GM18517 (cell line): Measurements from ENCODE around the gene API5.
"Not testable (repeated sequence)": the region's sequence is repeated elsewhere in the genome, so short reads cannot be mapped to it uniquely, and the experiment has no call there.

Source experiments
- ATAC-seq: cut with Tn5 transposase; IDR thresholded peaks from one replicate; pipeline ENCODE4 v1.9.1; 2021; ENCODE audit warnings: mild to moderate bottlenecking, moderate library complexity; ENCODE audit not compliant: unreplicated experiment

API5 gene

DNA sequence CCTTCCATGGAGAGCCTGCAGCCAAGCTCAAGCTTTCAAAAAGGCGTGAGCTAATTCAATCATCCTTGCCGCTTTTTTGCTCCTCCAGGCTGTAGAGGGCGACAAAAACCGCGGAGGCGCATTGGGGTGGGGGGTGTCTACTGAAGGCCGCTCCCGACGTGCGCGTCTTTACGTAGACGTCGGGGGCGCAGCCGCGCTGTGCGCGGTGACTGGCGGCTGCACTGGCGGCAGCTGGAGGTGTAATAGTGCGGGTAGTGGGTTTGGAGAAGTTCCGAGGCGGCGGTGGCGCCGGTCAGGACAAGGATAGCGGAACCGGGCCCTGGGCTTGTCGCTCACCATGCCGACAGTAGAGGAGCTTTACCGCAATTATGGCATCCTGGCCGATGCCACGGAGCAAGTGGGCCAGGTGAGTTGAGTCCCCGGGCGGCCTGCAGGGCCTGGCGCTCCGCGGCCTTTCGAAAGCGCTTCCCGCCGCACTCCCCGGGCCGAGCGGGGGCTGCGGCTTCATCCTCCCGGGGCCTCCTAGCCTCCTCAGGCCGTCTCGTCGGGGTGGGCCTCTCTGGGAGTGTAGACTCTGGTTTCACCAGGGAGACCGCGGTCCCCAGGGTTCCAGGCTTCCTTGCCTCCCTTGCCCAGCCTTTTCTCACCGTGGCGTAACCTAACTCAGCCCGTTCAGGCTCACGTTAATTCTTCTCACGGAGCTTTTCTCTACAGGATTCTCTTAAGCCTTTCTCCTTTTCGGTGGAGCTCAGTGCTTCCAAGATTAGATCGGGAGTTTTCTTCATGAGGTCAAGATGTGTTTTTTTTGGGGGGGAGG, at the start of gene API5:
Gene API5 (plus strand): TSS at position 206 of the 817 bp plus-strand sequence. CDS start 132 bp downstream, at position 338.
- peak; percentile 98 for ATAC-seq

DNA sequence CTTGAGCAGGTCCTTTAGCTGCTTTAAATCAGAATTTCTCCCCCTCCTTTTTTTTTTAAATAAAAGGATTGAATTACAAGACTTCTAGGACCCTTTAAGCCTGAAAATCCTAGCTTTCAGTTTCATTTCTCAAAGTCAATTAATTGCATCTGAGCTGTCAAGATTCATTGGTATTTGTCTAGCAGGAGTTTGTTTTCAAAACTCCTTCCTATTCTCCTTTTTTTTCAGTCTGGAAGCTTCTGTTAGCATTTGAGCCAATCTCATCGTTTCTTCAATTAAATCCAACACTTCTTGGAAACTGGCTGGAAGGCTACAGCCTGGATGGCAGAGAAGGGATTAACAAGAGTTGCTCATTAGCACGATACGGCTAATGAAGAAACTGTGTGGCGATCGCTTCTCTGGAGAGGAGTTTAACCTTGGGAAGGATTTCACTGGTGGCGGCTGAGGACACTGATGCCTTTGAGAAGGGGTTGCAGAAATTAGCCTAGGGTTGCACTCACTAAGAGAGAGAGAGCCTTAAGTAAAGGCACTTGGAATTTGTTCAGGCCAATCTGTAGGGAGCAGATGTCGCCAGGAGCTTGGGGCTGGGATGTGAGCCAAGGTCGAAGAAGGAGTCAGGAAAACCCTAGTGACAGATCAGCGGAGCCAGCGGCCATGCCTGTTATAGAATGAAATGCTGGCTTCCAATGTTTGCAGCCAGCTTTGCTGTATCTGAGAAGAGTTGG, 43.8 kb upstream of the API5 start:
- no peak for ATAC-seq

DNA sequence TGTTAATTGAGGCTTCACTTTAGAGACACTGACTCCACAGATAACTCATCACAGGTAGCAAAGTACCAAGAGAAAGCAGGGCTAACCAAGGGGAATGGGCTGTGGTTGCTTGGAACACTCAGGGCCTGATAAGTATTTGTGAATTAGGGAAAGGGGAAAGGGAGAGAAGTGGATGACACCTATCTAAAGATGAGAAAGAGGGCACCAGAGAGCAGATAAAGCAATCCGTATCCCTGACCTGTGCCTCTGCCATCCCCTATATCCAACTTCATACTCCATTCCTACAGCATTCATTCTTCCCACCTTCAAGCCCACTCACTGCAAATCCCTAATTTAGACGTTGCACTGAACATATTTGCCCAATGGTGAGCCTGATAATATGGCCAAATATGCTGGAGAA, 43.0 kb upstream of the API5 start:
- ATAC-seq = no peak

DNA sequence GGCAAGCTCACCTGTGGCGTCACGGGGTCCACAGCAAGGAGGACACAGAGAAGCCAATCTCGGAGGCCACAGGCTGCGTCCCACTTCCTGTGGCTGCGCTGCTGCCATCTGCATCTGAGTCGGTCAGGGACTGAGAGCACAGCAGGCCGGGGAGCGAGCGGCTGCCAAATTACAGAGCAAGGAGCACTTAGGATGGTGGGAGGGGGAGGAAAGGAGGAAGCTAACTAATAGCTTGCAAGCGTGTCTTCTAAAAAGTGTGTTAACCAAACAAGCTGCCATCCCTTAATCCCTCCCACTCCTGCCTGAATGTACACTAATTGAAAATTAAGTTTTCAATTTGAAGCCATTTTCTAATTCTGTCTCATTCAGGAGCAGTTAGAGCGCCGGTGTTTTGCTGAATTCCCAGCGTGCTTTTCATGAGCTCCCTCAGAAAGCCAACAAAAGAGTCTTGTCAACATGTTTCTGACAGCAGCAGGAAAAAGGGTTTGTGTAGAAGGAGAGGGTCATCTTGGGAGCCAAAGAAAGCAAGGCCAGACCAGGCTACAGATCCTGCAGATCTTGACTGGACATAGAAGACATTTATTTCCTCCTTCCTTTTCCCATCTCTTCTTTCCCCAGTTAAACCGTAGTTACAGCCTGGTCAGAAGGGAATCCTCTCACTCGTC, 42.4 kb upstream of the API5 start:
- ATAC-seq = no peak

DNA sequence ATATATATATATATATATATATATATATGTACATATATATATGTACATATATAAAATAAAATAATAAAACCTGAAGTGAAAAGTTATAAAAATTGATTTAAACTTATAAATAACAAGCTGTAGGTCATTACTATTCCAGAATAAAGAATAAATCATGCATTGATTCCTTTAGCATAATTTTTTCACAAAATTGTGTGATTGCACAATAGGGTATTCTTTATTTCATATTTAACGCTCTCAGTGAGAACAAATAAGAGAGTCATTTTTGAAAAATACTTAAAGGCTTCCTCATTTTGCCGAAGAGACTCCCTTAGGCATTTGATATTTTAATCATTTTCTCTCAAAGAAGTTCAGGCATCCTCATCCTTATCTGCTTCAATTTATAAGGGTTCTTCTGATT, 41.3 kb upstream of the API5 start:
- ATAC-seq = no peak

DNA sequence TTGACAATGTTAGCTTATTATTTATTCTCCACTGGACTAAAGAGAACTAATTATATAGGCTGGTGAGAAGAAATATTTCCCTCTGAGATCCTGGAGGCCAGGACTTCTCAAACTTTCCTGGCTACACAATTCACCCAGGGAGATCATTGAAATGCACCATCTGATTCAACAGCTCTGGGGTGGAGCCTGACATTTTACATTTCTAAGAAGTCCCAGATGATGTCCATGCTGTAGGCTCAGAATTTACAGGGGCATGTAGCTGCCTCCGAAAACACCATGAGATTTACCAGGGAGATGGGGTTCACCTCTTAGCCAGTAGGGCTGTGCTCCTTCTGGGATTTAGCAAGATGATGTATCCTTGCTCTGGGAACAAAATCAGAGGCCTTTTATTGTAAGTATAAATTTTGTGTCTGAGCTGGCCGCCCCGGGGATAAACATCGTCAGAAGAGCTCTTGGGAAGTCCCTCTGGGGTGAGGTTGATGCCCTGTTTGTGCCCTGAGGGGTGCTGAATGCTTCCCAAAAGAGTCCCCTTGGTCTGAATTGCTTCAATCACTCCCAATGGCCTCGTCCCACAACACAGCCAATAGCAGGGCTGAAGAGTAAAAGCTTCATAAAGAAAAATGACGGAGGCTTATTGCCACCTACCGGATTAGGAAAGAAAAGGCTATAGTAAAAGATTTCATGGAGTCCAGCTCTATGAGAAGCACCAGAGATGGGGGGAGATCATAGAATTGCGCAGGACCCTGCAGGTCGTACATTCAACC, 33.4 kb upstream of the API5 start:
- peak; percentile 54 for ATAC-seq

DNA sequence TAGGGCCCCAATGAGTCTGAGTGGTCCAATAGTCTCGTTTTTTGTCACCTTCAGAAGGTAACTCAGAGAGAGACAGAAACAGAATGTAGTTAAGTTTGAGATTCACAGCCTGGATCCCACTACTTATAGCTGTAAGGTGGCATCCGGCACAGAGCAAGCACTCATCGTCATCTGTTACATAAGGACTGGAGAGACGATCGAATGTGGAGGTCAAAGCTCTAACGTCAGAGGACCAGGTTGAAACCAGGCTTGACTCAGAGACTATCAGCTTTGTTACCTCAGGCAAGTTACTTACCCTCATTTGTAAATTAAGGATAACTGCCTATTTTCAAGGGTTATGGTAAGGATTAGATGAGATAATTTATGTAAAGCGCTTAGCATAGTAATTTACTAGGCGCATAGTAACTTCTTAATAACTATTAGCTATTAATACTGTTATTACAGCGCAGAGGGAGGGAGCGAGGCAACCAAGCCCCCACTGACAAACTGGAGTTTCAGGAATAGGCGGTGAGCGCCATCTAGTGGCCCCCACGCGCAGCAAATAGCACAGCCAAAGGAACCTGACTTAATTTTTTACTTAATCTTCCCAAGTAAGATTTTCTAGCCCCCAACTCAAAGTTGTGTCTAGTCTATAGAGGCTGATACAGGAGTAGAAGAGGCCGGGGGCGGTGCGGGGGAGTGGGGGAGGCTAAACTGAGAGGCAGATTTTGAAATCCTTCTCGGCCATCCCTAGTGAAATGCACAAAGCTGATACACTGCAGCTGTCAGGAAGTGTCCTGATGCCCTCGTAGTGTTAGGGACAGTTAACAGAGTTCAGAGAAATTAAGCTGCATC, 29.0 kb upstream of the API5 start:
- ATAC-seq = peak; percentile 71

- no peak for ATAC-seq
Measured at GRCh38 chr11:43285826-43286225, 26.0 kb upstream of the API5 start.

DNA sequence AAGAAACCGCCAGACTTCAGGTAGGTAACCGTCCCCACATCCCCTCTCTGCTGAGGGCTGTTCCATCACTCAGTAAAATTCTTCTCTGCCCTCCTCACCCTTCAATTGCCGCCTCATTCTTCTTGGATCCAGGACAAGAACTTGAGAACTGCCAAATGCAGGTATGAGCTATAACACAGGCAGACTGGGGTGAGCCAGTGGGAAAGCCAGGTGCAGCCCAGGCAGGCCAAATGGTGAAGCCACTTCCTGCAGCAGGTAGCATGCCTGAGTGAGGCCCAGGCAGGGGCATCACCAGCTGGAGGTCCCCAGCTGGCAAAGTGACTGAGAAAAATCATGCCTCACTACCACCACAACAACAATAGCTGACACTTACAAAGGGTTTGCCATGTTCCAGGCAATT, 22.4 kb upstream of the API5 start:
- ATAC-seq = no peak

DNA sequence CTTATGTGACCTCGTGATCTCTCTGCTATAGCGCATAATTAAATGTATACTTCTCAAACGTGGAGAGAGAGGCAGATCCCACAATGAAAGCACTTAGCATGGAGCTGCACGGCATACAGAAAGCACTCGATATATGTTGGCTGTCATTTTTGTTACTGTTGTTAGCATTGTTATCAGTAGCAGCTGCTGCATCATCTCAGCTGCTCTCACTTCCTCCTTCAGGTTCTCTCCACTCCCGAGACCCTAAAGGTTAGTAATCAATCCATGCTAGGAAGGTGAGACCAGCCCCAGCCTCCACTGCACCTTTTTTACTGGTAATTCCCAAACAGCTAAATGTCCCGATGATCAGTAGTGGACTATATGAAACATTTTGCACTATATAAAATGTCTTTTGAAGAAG, 13.4 kb upstream of the API5 start:
- ATAC-seq = no peak

GRCh38 chr11:43315966-43316365, 4.2 kb downstream of the API5 start:
- ATAC-seq = no peak

GRCh38 chr11:43316451-43316850, 4.7 kb downstream of the API5 start:
- no peak for ATAC-seq

- ATAC-seq = no peak
Measured at GRCh38 chr11:43327987-43328386, 16.2 kb downstream of the API5 start.

- ATAC-seq = no peak
Measured at GRCh38 chr11:43328482-43328881, 16.7 kb downstream of the API5 start.

- ATAC-seq = no peak
Measured at GRCh38 chr11:43341159-43341558, 29.4 kb downstream of the API5 start.

DNA sequence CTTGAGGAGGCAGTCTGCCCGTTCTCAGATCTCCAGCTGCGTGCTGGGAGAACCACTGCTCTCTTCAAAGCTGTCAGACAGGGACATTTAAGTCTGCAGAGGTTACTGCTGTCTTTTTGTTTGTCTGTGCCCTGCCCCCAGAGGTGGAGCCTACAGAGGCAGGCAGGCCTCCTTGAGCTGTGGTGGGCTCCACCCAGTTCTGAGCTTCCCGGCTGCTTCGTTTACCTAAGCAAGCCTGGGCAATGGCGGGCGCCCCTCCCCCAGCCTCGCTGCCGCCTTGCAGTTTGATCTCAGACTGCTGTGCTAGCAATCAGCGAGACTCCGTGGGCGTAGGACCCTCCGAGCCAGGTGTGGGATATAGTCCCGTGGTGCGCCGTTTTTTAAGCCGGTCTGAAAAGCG, 39.6 kb downstream of the API5 start:
- not testable (repeated sequence) for ATAC-seq

DNA sequence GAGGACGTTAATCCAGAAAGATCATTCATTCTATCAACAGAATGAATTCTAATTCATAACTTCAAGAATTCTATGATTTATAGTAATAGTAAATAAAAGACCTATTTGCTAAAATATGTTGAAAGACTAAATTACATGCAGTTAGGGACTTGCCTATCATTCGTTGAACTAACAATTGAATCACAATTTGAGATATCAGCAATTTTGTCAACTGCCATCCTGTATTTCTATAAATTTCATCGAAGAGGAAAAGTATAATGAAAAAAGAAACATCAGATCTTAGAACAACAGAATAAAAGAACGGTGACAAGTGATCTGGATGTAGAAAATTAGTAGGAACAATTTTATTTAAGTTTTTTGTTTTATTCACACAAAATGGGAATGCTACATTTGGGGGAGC, 42.5 kb downstream of the API5 start:
- no peak for ATAC-seq

DNA sequence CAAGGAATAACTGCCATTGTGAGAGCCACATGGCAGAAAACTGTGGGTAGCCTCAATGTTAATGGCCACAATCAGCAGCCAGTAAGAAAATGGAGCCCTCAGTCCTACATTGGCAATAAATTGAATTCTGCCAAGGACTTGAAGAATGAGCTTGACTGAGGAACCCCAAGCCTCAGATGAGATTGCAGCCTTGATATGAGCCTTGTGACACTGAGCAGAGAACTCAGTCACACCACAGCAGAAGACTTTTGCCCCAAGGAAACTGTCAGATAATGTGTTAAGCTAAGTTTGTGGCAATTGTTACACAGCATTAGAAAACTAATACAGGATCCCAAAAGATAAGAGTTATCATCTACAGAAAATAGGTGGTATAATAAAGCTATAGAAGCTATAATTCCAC, 44.5 kb downstream of the API5 start:
- no peak for ATAC-seq

GRCh38 chr11:43358279-43358800, 46.5 kb downstream of the API5 start:
- ATAC-seq = no peak
